PC-3 (cell line): ENCODE results near the gene CNTNAP2. TPM values are rescaled to one million over a fixed set of nuclear protein-coding genes. Genes with fewer than 3 reads are reported as not detected.

Source experiments
- ATAC-seq: fragments of 200-7000 bp; cut with Tn5 transposase; 2 replicates; pipeline ENCODE4 v1.9.1; 2020; ENCODE audit warnings: mild to moderate bottlenecking, moderate library complexity
- BruUV-seq: library from RNA; stranded (reverse); fragments of 400-500 nt; replicated peaks from 2 replicates; lab custom pipeline; 2021; lab: Mats Ljungman, UMichigan
- CTCF ChIA-PET: fragments of 300-600 bp; sonication (Branson Sonifier 250); formaldehyde crosslinking; loops from one replicate; lab custom pipeline; 2022; ENCODE audit warnings: antibody characterized with exemption; lab: Charles Lee
- POLR2A ChIA-PET: fragments of 300-600 bp; sonication (Branson Sonifier 250); formaldehyde crosslinking; loops from one replicate; lab custom pipeline; 2022; ENCODE audit warnings: antibody characterized with exemption; ENCODE audit not compliant: unreplicated experiment; lab: Charles Lee
- DNase-seq: peaks from one replicate; pipeline ENCODE4 v3.0.0-alpha.2; 2015
- H2AFZ ChIP-seq: fragments of 300-600 bp; sonication (generic); 2 replicates; pipeline ENCODE4 v1.6.0; 2016; ENCODE audit warnings: antibody characterized with exemption, low read length
- H3F3A ChIP-seq: fragments of 300-600 bp; sonication (generic); one replicate; pipeline ENCODE4 v1.6.0; 2017; ENCODE audit warnings: antibody characterized with exemption, low read length, control low read depth, mild to moderate bottlenecking; ENCODE audit not compliant: unreplicated experiment
- H3K27ac ChIP-seq: fragments of 300-600 bp; sonication (generic); 2 replicates; pipeline ENCODE4 v1.5.1; 2016; ENCODE audit warnings: mild to moderate bottlenecking, low read length
- H3K27me3 ChIP-seq: fragments of 300-600 bp; sonication (generic); 2 replicates; pipeline ENCODE4 v1.6.1; 2016; ENCODE audit warnings: low read length, mixed read lengths
- H3K36me3 ChIP-seq: fragments of 300-600 bp; sonication (generic); 2 replicates; pipeline ENCODE4 v1.6.1; 2016; ENCODE audit warnings: low read depth, mixed run types, low read length, mixed read lengths
- H3K4me1 ChIP-seq: fragments of 300-600 bp; sonication (generic); 2 replicates; pipeline ENCODE4 v1.5.1; 2016; ENCODE audit warnings: low read length; ENCODE audit not compliant: insufficient read depth
- H3K4me2 ChIP-seq: fragments of 300-600 bp; sonication (generic); 2 replicates; pipeline ENCODE4 v1.6.0; 2016; ENCODE audit warnings: low read length
- H3K4me3 ChIP-seq: fragments of 300-600 bp; sonication (generic); 2 replicates; pipeline ENCODE4 v1.5.1; 2016; ENCODE audit warnings: mild to moderate bottlenecking, low read length, mixed read lengths
- H3K79me2 ChIP-seq: fragments of 300-600 bp; sonication (generic); 2 replicates; pipeline ENCODE4 v1.6.1; 2017; ENCODE audit warnings: low read length, mixed read lengths
- H3K9ac ChIP-seq: fragments of 300-600 bp; sonication (generic); 2 replicates; pipeline ENCODE4 v1.6.0; 2016; ENCODE audit warnings: mild to moderate bottlenecking, low read length
- H3K9me2 ChIP-seq: fragments of 300-600 bp; sonication (generic); replicated peaks from 2 replicates; pipeline ENCODE4 v1.6.1; 2016; ENCODE audit warnings: mixed run types, low read length, mixed read lengths
- H3K9me3 ChIP-seq: fragments of 300-600 bp; sonication (generic); 2 replicates; pipeline ENCODE4 v1.6.1; 2016; ENCODE audit warnings: low read length, mixed read lengths
- H4K20me1 ChIP-seq: fragments of 300-600 bp; sonication (generic); 2 replicates; pipeline ENCODE4 v1.6.1; 2016; ENCODE audit warnings: low read length, mixed read lengths
- EZH2 ChIP-seq: fragments of 300-600 bp; sonication (generic); IDR thresholded peaks from one replicate; pipeline ENCODE4 v1.6.1; 2017; ENCODE audit warnings: antibody characterized with exemption, mild to moderate bottlenecking, low read length; ENCODE audit not compliant: unreplicated experiment
- EZH2phosphoT487 ChIP-seq: fragments of 300-600 bp; sonication (generic); IDR thresholded peaks from 2 replicates; pipeline ENCODE4 v1.6.1; 2018; ENCODE audit warnings: mild to moderate bottlenecking, antibody characterized with exemption, low read length, borderline replicate concordance
- intact Hi-C: fragments of 100-400 bp; cut with micrococcal nuclease; formaldehyde crosslinking; loops from 2 replicates; pipeline ENCODE4 v1.9.0; 2023
- total RNA-seq: library from RNA; depleted of rRNA; stranded (reverse); fragments of >200 nt; gene quantifications from 2 replicates; pipeline ENCODE4 v1.2.3, GENCODE V29; 2014
- TF ChIP-seq, protein P1 (sequence below): fragments of 300-600 bp; sonication (generic); conservative IDR thresholded peaks from 2 replicates; pipeline ENCODE4 v1.5.1; 2017; ENCODE audit warnings: antibody characterized with exemption, low read depth, mild to moderate bottlenecking, low read length

CNTNAP2 gene
- total RNA-seq, 1 experiment from 2014 or later = 1.5 TPM

DNA sequence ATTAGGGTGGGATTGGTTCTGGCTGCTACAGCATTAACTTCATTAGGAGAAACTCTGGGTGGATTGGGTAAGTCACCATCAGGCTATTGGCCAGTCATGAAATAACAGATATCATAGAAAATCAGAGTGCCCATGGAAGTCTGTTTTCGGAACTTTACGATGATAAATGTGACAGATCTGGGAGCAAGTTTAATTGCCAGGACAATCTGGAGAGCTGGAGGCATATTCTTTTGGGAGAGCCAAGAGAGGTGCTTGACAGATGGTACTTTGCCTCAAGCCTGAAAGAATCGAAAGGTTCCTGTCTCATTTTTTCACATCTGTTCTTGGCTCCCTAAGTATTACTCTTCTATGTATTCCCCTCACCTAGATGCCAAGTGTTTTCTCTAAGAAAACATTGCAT is 369.9 kb downstream of the CNTNAP2 start:
- no peaks in the 10 kb centered on the region for H3K4me1 ChIP-seq
- H4K20me1 ChIP-seq = no peaks in the 10 kb centered on the region
- no peak overlapping the region for H3K4me3 ChIP-seq
- ATAC-seq (no peak), DNase-seq (no peak)
- TF ChIP-seq EZH2phosphoT487 = no peak
- POLR2A ChIA-PET = no interaction called here
- no peaks in the 10 kb centered on the region for H3K27me3 ChIP-seq
- intact Hi-C loops = no loop called here
- no peaks in the 10 kb centered on the region for H3K36me3 ChIP-seq
- no peak overlapping the region for H2AFZ ChIP-seq
- H3K27ac ChIP-seq = no peak overlapping the region
- CTCF ChIA-PET = no interaction called here
- no peaks in the 10 kb centered on the region for H3K79me2 ChIP-seq
- H3K9me2 ChIP-seq = no peaks in the 10 kb centered on the region
- BruUV-seq = no TSS peak
- no peak overlapping the region for H3K4me2 ChIP-seq
- H3K9me3 ChIP-seq = no peaks in the 10 kb centered on the region
- no peak overlapping the region for H3K9ac ChIP-seq
- H3F3A ChIP-seq = no peaks in the 10 kb centered on the region

DNA sequence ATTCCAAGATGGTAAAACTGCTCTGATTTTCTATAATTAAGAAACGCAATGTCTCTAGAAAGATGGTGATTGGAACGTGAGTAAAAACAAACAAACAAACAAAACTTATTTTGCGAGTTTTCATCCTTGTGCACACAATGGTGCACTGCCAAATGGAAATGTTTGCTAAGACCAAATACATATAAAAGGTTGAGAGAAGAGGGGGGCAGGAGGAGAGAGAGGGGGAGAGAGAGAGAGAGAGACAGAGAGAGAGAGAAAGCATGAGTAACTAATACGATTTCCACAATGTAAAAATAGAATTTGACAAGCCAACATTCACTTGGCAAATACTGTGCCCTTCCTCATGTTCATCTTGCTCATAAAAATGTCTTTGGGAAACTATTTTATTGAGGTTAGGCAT is 375.4 kb downstream of the CNTNAP2 start:
- BruUV-seq = no TSS peak
- no peaks in the 10 kb centered on the region for H3K36me3 ChIP-seq
- H3K27ac ChIP-seq = no peak overlapping the region
- no peaks in the 10 kb centered on the region for H3K27me3 ChIP-seq
- no peaks in the 10 kb centered on the region for H3K9me3 ChIP-seq
- intact Hi-C loops = loop anchor here (5.0 kb wide), 1 partner anchor 240 kb away; no protein-coding TSS in a partner anchor
- H3K9ac ChIP-seq = no peak overlapping the region
- H4K20me1 ChIP-seq = no peaks in the 10 kb centered on the region
- H3K4me1 ChIP-seq = no peaks in the 10 kb centered on the region
- H3F3A ChIP-seq = no peaks in the 10 kb centered on the region
- H3K4me2 ChIP-seq = no peak overlapping the region
- TF ChIP-seq EZH2 = no peak
- TF ChIP-seq, protein P1, sequence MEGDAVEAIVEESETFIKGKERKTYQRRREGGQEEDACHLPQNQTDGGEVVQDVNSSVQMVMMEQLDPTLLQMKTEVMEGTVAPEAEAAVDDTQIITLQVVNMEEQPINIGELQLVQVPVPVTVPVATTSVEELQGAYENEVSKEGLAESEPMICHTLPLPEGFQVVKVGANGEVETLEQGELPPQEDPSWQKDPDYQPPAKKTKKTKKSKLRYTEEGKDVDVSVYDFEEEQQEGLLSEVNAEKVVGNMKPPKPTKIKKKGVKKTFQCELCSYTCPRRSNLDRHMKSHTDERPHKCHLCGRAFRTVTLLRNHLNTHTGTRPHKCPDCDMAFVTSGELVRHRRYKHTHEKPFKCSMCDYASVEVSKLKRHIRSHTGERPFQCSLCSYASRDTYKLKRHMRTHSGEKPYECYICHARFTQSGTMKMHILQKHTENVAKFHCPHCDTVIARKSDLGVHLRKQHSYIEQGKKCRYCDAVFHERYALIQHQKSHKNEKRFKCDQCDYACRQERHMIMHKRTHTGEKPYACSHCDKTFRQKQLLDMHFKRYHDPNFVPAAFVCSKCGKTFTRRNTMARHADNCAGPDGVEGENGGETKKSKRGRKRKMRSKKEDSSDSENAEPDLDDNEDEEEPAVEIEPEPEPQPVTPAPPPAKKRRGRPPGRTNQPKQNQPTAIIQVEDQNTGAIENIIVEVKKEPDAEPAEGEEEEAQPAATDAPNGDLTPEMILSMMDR = no peak
- TF ChIP-seq EZH2phosphoT487 = no peak
- no peak overlapping the region for H3K4me3 ChIP-seq
- POLR2A ChIA-PET = no interaction called here
- no peaks in the 10 kb centered on the region for H3K79me2 ChIP-seq
- no peaks in the 10 kb centered on the region for H3K9me2 ChIP-seq
- ATAC-seq = peak; percentile 63
- CTCF ChIA-PET = no interaction called here
- peak; percentile 9 for DNase-seq
- H2AFZ ChIP-seq = no peak overlapping the region

DNA sequence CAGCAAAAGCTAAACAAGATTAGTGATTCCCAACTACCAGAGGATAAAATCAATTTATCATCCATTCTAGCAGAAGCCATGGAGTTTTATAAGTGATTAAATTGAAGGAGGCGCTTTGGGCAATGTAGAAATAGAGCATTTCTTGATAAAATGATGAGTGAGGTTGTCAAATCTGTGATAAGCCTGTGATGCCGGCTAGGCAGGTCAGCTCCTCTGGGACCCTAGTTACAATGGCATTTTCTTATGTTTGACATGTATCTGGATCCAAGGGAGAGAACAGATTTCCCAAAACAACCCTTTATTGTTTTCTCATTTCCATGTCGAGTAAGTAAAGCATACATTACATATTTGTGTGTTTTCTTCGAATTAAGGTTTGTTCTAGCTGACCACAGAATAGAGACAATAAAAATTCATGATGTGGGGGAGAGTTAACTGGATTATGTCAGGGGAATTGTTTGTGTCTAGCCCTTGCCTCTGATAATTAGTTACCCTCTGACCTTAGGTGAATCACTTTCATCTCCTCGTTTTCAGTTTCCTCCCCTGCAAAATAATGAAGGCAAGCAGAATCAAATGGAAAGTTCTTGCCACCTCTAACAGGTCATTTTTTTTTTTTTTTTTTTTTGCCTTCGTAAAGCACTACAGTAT is 378.5 kb downstream of the CNTNAP2 start:
- H3K36me3 ChIP-seq = no peaks in the 10 kb centered on the region
- no peak for TF ChIP-seq EZH2
- TF ChIP-seq, protein P1 = no peak
- no peak for TF ChIP-seq EZH2phosphoT487
- H3F3A ChIP-seq = no peaks in the 10 kb centered on the region
- DNase-seq (no peak), ATAC-seq (no peak; the same call in 1 of the 2 replicates)
- H3K79me2 ChIP-seq = no peaks in the 10 kb centered on the region
- no peaks in the 10 kb centered on the region for H3K4me1 ChIP-seq
- H3K4me2 ChIP-seq = no peak overlapping the region
- no peaks in the 10 kb centered on the region for H3K9me3 ChIP-seq
- no peak overlapping the region for H3K4me3 ChIP-seq
- H2AFZ ChIP-seq = no peak overlapping the region
- CTCF ChIA-PET = no interaction called here
- no peak overlapping the region for H3K27ac ChIP-seq
- POLR2A ChIA-PET = no interaction called here
- no peaks in the 10 kb centered on the region for H4K20me1 ChIP-seq
- intact Hi-C loops = loop anchor here (5.0 kb wide), 1 partner anchor 237 kb away; no protein-coding TSS in a partner anchor
- H3K27me3 ChIP-seq = no peaks in the 10 kb centered on the region
- no peaks in the 10 kb centered on the region for H3K9me2 ChIP-seq
- H3K9ac ChIP-seq = no peak overlapping the region
- no TSS peak for BruUV-seq
